Stimulated activated CD8-positive, alpha-beta memory T cell treated with anti-CD3 and anti-CD28 coated beads, Interleukin-15, amount 100 ng/mL, for 4 hours (primary cell): ENCODE results near the gene TEAD4.

ENCODE experiments used
- DNase-seq, 2 donors: peaks; one replicate each; pipeline ENCODE4 v3.0.0-alpha.2; 2020; ENCODE audit warnings: low read depth in 2 of 2

TEAD4 gene

GRCh38 chr12:2960996-2961616, 1.9 kb downstream of the TEAD4 start:
- DNase-seq = no peak

DNA sequence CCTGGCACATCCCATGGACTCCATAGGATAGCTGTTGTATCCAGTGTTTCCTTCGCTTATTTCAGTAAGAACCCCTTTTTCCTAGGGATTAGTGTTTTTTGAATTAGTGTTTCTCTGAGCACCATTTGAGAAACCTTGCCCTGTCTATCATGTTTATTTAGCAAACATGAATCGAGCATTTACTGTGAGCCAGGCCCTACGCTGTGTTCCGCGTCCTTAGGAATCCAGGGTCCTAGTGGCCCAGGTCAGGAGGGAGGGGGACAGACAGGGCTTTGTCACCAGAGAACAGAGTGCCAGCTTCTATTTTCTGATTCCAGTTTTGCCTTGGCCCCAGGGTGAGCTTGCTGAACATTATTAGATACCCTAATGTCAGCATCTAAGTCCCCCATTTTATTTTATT, 2.5 kb downstream of the TEAD4 start:
- no peak for DNase-seq

- DNase-seq = no peak
These were observed 4.1 kb downstream of the TEAD4 start for GRCh38 chr12:2963154-2963759.

DNA sequence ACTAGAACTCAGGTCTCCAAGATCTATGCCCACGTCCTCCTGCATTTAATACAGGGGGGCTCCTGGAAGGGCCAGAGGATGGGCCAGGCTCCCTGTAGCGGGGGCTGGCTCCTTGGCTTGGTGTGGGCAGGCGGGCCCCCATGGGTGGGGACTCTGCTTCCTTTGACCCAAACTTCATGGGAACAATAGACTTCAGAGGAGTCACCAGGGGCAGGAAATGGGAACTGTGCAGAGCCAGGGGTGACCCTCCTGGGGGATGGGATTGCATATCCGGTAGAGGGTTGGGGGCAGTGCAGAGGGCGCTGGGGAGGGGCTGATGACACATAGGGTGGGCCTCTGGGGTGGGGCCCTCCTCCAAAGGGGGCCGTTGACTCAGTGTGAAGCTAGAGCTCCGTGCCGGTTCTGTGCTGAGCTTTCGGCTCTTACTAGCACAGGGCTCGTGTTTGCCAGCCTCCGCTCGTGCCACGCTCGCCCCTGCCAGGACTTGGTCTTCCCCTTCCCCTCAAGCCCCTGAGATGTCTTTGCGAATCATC, 4.6 kb downstream of the TEAD4 start:
- no peak for DNase-seq

DNA sequence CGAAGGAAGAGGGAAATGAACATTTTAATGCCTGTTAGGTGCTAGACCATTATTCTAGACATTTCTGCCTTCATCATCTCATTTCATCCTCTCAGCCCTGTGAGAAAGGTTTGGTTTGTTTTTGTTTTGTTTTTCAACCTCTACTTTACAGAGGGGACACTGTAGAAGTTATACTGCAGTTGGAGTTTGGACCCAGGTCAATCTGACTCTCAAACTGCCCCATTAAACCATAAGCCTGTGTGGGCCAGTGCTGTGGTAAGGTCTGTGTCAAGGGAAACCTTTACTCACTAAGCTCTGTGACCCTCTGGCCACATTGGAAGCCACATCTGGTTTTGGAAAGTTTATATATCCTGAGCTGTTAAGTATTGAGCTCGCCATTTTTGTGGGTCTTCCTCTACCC, 8.5 kb downstream of the TEAD4 start:
- DNase-seq = no peak

GRCh38 chr12:2970744-2971143, 11.5 kb downstream of the TEAD4 start:
- DNase-seq = no peak

DNA sequence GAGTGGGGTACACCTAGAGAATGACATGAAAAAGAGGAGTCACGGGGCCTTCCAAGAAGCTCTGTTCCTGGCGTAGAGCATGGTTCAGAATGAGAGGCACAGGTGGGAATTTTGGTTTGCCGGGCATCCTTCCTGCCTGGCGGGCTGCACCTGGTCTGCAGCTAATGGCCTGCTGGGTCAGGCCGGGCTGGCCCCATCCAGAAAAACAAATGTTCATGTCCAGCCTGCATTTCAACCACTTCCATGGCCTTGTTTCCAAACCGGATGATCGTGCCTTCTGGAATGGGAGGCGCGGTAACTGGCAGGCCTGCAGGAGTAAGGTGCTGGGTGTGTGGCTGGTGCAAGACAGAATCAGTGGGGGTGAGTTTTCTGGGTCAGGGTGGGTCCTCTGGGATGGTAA, 14.4 kb downstream of the TEAD4 start:
- no peak for DNase-seq

- DNase-seq = no peak
These were observed 15.4 kb downstream of the TEAD4 start for GRCh38 chr12:2974560-2974971.

DNA sequence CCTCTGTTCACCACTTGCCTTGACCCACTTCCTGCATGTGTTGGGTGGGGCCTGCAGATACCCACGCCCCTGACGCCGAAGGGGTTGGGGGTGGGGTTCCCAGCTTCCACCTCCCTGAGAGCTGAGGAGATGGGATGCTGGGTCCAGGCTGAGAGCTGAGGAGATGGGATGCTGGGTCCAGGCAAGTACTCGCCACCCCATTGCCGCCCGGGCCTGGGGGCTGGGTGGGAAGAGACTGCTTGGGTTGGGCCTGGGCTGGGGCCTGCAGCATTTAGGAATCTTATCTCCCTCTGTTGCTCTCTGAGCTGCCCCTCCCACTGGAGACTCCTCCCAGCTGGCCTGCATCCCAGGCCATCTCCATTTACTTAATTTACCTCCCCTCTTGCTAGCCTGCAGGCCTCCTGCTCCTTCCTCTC, 17.4 kb downstream of the TEAD4 start:
- DNase-seq = no peak

- DNase-seq = no peak
These were observed 18.6 kb downstream of the TEAD4 start for GRCh38 chr12:2977776-2978175.

DNA sequence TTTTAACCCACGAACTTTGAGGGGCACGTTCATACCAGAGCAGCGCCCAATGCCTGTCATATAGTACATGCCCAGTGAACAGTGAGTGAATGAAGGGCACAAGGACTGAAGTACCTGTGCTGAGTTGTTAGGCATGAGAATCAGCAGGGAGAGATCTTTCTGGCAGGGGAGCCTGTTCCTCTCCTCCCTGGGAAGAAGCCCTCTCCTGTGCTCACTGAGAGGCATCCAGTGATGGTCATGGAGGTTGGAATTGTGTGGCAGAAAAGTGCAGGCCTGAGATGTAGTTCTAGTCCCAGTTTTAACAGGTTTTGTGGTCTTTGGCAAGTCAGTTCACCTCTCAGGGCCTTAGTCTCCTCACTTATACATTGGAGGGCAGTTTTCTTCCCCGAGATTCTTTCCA, 20.6 kb downstream of the TEAD4 start:
- DNase-seq = no peak

GRCh38 chr12:2980630-2981029, 21.4 kb downstream of the TEAD4 start:
- DNase-seq = no peak

DNA sequence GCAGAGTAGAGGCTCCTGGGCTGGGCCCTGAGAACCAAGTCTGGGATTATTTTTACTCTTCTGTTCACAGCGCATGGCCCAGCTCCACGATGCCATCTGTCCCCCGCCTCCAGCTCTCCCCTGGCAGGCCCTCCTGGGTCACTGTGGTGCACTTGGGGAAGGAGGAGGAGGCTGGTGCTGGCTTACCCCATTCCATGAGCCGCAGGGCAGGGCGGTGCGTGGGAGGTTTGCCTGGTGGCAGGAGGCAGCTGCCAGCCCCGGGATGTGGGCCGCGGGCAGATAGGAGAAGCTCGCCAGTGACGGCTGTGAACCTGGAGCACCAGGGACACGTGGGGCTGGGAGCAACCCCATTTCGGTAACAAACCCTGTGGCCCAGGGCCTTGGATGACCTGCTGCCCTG, 23.2 kb downstream of the TEAD4 start:
- no peak for DNase-seq

GRCh38 chr12:2984249-2984648, 25.1 kb downstream of the TEAD4 start:
- DNase-seq = no peak

DNA sequence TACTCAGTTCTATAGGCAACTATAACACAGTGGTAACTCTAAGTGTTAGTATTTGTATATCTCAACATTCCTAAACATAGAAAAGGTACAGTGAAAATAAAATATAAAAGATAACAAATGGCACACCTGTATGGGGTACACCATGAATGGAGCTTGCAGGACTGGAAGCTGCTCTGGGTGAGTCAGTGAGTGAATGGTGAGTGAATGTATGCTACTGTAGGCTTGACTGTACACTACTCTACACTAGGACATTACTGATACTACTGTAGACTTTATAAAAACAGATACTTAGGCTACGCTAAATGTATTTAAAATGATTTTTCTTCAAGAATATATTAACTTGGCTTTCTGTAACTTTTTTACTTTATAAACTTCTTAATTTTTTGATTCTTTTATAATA, 25.5 kb downstream of the TEAD4 start:
- DNase-seq = no peak

DNA sequence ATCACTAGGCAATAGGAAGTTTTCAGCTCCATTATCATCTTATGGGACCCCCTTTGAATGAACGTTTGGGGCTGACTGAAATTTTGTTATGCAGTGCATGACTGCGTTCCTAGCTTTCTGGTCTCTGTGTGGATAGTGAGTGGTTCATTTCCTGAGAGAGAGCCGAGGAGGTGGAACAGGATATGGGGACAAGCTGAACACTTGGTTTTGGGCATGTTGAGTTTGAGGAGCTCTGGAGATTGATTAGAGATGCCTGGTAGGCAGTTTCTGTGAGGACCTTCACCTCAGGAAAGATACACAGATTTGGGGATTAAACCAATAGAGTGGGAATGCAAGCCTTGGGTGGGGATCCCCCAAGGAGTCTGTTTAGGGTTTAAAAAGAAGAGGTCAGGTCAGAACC, 27.7 kb downstream of the TEAD4 start:
- DNase-seq = no peak

DNA sequence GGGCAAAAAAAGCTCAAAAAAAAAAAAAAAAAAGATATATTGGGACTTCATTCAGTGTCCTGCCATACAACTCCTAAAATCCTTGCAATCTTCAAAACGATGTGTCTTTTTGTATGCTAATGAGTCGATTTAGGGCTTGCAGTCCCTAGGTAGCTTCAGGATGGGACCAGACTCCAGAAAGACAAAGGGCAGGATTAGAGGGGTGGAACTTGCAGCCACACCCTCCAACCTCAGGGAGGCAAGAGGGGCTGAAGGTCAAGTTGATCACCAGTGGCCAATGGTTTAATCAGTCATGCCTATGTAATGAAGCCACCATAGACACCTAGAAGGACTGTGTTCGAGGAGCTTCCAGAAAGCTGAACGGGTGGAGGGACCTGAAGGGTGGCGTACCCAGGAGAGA, 29.3 kb downstream of the TEAD4 start:
- no peak for DNase-seq

DNA sequence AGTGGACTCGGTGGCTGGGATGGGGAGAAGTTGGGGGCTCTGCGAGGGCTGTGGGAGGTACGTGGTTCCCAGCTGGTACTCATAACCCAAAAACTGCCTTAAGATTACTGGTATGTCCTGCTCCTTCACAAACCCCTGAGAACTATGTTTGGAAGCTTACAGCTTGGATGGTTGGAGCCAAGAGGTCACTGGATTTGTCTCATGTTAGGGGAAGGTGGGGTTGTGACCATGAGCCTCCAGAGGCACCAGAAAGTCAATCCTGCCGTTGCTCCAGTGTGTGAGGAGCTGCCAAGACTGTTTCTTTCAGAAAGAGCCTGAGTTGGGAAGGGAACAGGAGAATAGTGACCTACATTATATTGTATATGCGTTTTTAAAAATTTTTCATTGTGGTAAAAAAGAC, 33.5 kb downstream of the TEAD4 start:
- DNase-seq = no peak

DNA sequence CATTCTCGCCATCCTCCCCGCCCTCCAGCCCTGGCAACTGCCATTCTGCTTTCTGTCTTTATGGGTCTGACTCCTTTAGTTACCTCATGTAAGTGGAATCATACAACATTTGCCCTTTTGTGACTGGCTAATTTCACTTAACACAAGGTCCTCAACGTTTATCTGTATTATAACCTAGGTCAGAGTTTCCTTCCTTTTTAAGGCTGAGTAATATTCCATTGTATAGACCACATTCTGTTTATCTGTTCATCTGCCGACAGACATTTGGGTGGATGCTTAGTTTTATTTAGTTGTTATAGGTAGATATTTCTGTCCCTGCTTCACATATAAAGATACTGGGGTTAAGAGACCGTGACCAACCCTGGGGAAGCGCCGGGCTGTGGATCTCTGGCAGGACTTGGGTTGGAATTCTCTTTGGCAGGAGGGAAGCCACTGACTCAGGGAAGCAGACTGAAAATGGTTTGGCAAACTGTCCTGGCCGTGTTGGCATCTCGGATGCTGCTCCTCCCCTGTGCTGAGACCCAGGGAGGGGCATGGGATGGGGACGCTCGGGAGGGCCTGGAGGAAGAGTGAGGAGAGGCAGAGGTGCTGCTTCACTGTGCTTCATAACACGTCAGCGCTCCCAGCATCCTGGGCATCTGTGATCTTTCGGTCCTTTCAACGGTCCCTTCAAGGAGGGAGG, 38.9 kb downstream of the TEAD4 start:
- DNase-seq = no peak

DNA sequence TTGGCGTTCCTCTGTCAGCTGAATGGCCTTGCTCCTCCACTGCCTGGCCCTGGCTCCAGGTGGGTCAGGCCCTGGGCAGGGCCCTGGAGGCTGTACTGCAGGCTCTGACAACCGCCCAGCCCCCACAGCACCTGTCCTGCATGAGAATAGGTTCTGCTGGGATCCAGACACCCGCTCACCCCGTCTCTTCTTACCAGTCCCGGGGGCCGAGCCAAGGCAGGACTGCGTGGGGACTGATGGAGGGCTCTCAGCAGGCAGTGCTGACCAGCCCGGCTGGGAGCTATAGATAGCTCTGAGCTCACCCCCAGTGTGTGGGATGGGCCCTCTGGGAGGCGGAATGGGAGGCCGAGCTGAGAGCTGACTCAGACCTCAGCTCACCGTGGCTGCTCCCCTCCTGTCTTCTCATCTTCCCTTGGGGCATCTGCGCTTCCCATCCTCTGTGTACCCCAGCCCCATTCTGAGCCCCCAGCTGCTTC, 39.6 kb downstream of the TEAD4 start:
- no peak for DNase-seq

GRCh38 chr12:2999265-2999841, 40.2 kb downstream of the TEAD4 start:
- DNase-seq = no peak

GRCh38 chr12:3000548-3001275, 41.5 kb downstream of the TEAD4 start:
- no peak for DNase-seq
